Measurements from ENCODE around the gene MCCC2. TPM values are rescaled to one million over a fixed set of nuclear protein-coding genes. Genes with fewer than 3 reads are reported as not detected.
"Not testable (repeated sequence)": the region's sequence is repeated elsewhere in the genome, so short reads cannot be mapped to it uniquely, and the experiment has no call there.

Gene MCCC2
- total RNA-seq, 1 experiment from 2014 or later, result 47.2 TPM

DNA sequence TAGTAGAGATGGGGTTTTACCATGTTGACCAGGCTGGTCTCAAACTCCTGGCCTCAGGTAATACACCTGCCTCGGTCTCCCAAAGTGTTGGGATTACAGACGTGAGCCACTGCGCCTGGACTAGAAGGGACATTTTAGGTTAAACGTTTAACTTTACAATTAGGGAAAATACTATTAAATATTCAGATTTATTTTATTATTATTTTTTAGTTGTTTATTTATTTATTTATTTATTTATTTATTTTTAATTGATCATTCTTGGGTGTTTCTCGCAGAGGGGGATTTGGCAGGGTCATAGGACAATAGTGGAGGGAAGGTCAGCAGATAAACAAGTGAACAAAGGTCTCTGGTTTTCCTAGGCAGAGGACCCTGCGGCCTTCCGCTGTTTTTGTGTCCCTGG is 36.3 kb upstream of the MCCC2 start:
- DNase-seq (ENCODE audit: low read depth, low spot score); H3K9ac ChIP-seq (ENCODE audit: low read length); H4K20me1 ChIP-seq (ENCODE audit: insufficient read depth); POLR2A ChIA-PET; RAD21 ChIA-PET (ENCODE audit: low non-redundant PET in 1 of 2, low total read pairs in 2 of 2, uncharacterized antibody in 2 of 2, unreplicated experiment in 2 of 2); H3K4me3 ChIP-seq (replicated peaks in 1 of 2; ENCODE audit: low read depth in 1 of 2, low read length in 2 of 2); H3K4me1 ChIP-seq (ENCODE audit: control insufficient read depth in 1 of 2, insufficient read depth in 2 of 2, low read length in 2 of 2); H3K9me2 ChIP-seq (ENCODE audit: insufficient read depth); H3K79me2 ChIP-seq (ENCODE audit: insufficient read depth, low read length); H3K27ac ChIP-seq (ENCODE audit: low read depth, low read length); H3K9me3 ChIP-seq (ENCODE audit: control insufficient read depth in 1 of 2, insufficient read depth in 1 of 2, low read depth in 1 of 2, low read length in 2 of 2); H3K4me2 ChIP-seq (ENCODE audit: low read length); H3K27me3 ChIP-seq (ENCODE audit: insufficient read depth, low read length); H2AFZ ChIP-seq (ENCODE audit: low read depth, low read length, poor library complexity, severe bottlenecking); CTCF ChIA-PET; BruUV-seq (replicated peaks); ATAC-seq: not testable (repeated sequence)
- peaks cover 15 to 30% of the 10 kb centered on the region in 2 experiments; a peak in 3 of 4 replicates for H3K36me3 ChIP-seq (ENCODE audit: control insufficient read depth in 1 of 2, insufficient read depth in 2 of 2, low read length in 2 of 2)
- intact Hi-C loops (cut with micrococcal nuclease), result loop anchor here (10.0 kb wide), 1 partner anchor 674 kb away; no protein-coding TSS in a partner anchor

DNA sequence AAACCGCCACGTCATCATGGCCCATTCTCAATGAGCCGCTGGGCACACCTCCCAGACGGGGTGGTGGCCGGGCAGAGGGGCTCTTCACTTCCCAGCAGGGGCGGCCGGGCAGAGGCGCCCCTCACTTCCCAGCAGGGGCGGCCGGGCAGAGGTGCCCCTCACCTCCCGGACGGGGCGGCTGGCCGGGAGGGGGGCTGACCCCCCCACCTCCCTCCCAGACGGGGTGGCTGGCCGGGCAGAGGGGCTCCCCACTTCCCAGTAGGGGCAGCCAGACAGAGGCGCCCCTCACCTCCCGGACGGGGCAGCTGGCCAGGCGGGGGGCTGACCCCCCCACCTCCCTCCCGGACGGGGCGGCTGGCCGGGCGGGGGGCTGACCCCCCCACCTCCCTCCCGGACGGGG is 35.6 kb upstream of the MCCC2 start:
- H3K9me2 ChIP-seq (ENCODE audit: insufficient read depth); H3K79me2 ChIP-seq (ENCODE audit: insufficient read depth, low read length); H3K9me3 ChIP-seq (ENCODE audit: control insufficient read depth in 1 of 2, insufficient read depth in 1 of 2, low read depth in 1 of 2, low read length in 2 of 2); H3K4me3 ChIP-seq (replicated peaks in 1 of 2; ENCODE audit: low read depth in 1 of 2, low read length in 2 of 2); BruUV-seq (replicated peaks); H3K4me1 ChIP-seq (ENCODE audit: control insufficient read depth in 1 of 2, insufficient read depth in 2 of 2, low read length in 2 of 2); H4K20me1 ChIP-seq (ENCODE audit: insufficient read depth); H3K27me3 ChIP-seq (ENCODE audit: insufficient read depth, low read length); DNase-seq (ENCODE audit: low read depth, low spot score); RAD21 ChIA-PET (ENCODE audit: low non-redundant PET in 1 of 2, low total read pairs in 2 of 2, uncharacterized antibody in 2 of 2, unreplicated experiment in 2 of 2); H3K4me2 ChIP-seq (ENCODE audit: low read length); H3K9ac ChIP-seq (ENCODE audit: low read length); ATAC-seq; CTCF ChIA-PET; POLR2A ChIA-PET; H3K27ac ChIP-seq (ENCODE audit: low read depth, low read length); H2AFZ ChIP-seq (ENCODE audit: low read depth, low read length, poor library complexity, severe bottlenecking): not testable (repeated sequence)
- intact Hi-C loops (cut with micrococcal nuclease), result loop anchor here (10.0 kb wide), 1 partner anchor 673 kb away; no protein-coding TSS in a partner anchor
- peaks cover 15 to 31% of the 10 kb centered on the region in 2 experiments; a peak in 3 of 4 replicates for H3K36me3 ChIP-seq (ENCODE audit: control insufficient read depth in 1 of 2, insufficient read depth in 2 of 2, low read length in 2 of 2)

DNA sequence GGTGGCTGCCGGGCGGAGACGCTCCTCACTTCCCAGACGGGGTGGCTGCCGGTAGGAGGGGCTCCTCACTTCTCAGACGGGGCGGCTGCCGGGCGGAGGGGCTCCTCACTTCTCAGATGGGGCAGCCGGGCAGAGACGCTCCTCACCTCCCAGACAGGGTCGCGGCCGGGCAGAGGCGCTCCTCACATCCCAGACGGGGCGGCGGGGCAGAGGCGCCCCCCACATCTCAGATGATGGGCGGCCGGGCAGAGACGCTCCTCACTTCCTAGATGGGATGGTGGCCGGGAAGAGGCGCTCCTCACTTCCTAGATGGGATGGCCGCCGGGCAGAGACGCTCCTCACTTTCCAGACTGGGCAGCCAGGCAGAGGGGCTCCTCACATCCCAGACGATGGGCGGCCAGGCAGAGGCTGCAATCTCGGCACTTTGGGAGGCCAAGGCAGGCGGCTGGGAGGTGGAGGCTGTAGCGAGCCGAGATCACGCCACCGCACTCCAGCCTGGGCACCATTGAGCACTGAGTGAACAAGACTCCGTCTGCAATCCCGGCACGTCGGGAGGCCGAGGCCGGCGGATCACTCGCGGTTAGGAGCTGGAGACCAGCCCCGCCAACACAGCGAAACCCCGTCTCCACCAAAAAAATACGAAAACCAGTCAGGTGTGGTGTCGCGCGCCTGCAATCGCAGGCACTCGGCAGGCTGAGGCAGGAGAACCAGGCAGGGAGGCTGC is 35.0 kb upstream of the MCCC2 start:
- CTCF ChIA-PET, result not testable (repeated sequence)

More for the DNA sequence above, 35.0 kb upstream of the MCCC2 start:
- H3K4me1 ChIP-seq (ENCODE audit: control insufficient read depth in 1 of 2, insufficient read depth in 2 of 2, low read length in 2 of 2); H3K79me2 ChIP-seq (ENCODE audit: insufficient read depth, low read length); DNase-seq (ENCODE audit: low read depth, low spot score); H3K9ac ChIP-seq (ENCODE audit: low read length); H3K4me3 ChIP-seq (replicated peaks in 1 of 2; ENCODE audit: low read depth in 1 of 2, low read length in 2 of 2); POLR2A ChIA-PET; H3K27ac ChIP-seq (ENCODE audit: low read depth, low read length); H3K9me3 ChIP-seq (ENCODE audit: control insufficient read depth in 1 of 2, insufficient read depth in 1 of 2, low read depth in 1 of 2, low read length in 2 of 2); H3K9me2 ChIP-seq (ENCODE audit: insufficient read depth); H2AFZ ChIP-seq (ENCODE audit: low read depth, low read length, poor library complexity, severe bottlenecking); H3K4me2 ChIP-seq (ENCODE audit: low read length); ATAC-seq; H4K20me1 ChIP-seq (ENCODE audit: insufficient read depth); RAD21 ChIA-PET (ENCODE audit: low non-redundant PET in 1 of 2, low total read pairs in 2 of 2, uncharacterized antibody in 2 of 2, unreplicated experiment in 2 of 2); BruUV-seq (replicated peaks); H3K27me3 ChIP-seq (ENCODE audit: insufficient read depth, low read length): not testable (repeated sequence)
- peaks cover 15 to 33% of the 10 kb centered on the region in 2 experiments; a peak in 3 of 4 replicates for H3K36me3 ChIP-seq (ENCODE audit: control insufficient read depth in 1 of 2, insufficient read depth in 2 of 2, low read length in 2 of 2)
- intact Hi-C loops (cut with micrococcal nuclease), result loop anchor here (10.0 kb wide), 1 partner anchor 673 kb away; no protein-coding TSS in a partner anchor

Data from HCT116 (cell line).